Brain pericyte (primary cell): ENCODE results near the gene ARHGAP18.

Source experiments
- DNase-seq: peaks from one replicate; pipeline ENCODE4 v3.0.0-alpha.2; 2012; ENCODE audit warnings: low read depth, low spot score

The ARHGAP18 gene

GRCh38 chr6:129667621-129668020 is 42.4 kb downstream of the ARHGAP18 start:
- no peak for DNase-seq

- DNase-seq = no peak
Measured at GRCh38 chr6:129667034-129667433, 42.9 kb downstream of the ARHGAP18 start.

- no peak for DNase-seq
Measured at GRCh38 chr6:129665555-129665954, 44.4 kb downstream of the ARHGAP18 start.

GRCh38 chr6:129663531-129663930 is 46.4 kb downstream of the ARHGAP18 start:
- DNase-seq = no peak

GRCh38 chr6:129662980-129663431 is 47.0 kb downstream of the ARHGAP18 start:
- no peak for DNase-seq

- DNase-seq = no peak
Measured at GRCh38 chr6:129662406-129662766, 47.6 kb downstream of the ARHGAP18 start.

GRCh38 chr6:129661536-129662405 is 48.2 kb downstream of the ARHGAP18 start:
- DNase-seq = no peak

- DNase-seq = no peak
Measured at GRCh38 chr6:129660346-129660676, 49.7 kb downstream of the ARHGAP18 start.

GRCh38 chr6:129659590-129660345 is 50.2 kb downstream of the ARHGAP18 start:
- no peak for DNase-seq

GRCh38 chr6:129659167-129659566 is 50.8 kb downstream of the ARHGAP18 start:
- DNase-seq = no peak

- DNase-seq = no peak
Measured at GRCh38 chr6:129657483-129657882, 52.5 kb downstream of the ARHGAP18 start.

- DNase-seq = no peak
Measured at GRCh38 chr6:129655334-129655733, 54.6 kb downstream of the ARHGAP18 start.

- DNase-seq = no peak
Measured at GRCh38 chr6:129653746-129654145, 56.2 kb downstream of the ARHGAP18 start.

- no peak for DNase-seq
Measured at GRCh38 chr6:129653229-129653628, 56.7 kb downstream of the ARHGAP18 start.

- DNase-seq = no peak
Measured at GRCh38 chr6:129651291-129651691, 58.7 kb downstream of the ARHGAP18 start.

GRCh38 chr6:129648819-129649491 is 61.0 kb downstream of the ARHGAP18 start:
- DNase-seq = no peak

- no peak for DNase-seq
Measured at GRCh38 chr6:129647044-129647443, 62.9 kb downstream of the ARHGAP18 start.

- DNase-seq = no peak
Measured at GRCh38 chr6:129646642-129647041, 63.3 kb downstream of the ARHGAP18 start.

GRCh38 chr6:129645830-129646579 is 64.0 kb downstream of the ARHGAP18 start:
- no peak for DNase-seq

GRCh38 chr6:129645106-129645829 is 64.7 kb downstream of the ARHGAP18 start:
- DNase-seq = no peak

- no peak for DNase-seq
Measured at GRCh38 chr6:129644567-129645015, 65.4 kb downstream of the ARHGAP18 start.
